Thyroid gland (tissue), 4 donors: Measurements from ENCODE around the gene EFNB1.

Experiments used
- CTCF ChIP-seq, 6 experiments: fragments of 200-600 bp in 3 of 6; fragments of 450-650 bp in 3 of 6; sonication (generic) in 3 of 6; IDR thresholded peaks; one replicate each; pipeline ENCODE4 v1.5.1; 2016 to 2019; ENCODE audit warnings: antibody characterized with exemption in 6 of 6, mild to moderate bottlenecking in 2 of 6, inconsistent platforms in 1 of 6, moderate library complexity in 1 of 6
- POLR2A ChIP-seq, 2 donors: fragments of 450-650 bp; IDR thresholded peaks; one replicate each; pipeline ENCODE4 v1.6.1; 2017; ENCODE audit warnings: antibody characterized with exemption in 2 of 2, mild to moderate bottlenecking in 2 of 2, moderate library complexity in 1 of 2

- TF ChIP-seq CTCF (IDR thresholded peaks at IDR 0.05) (no peak), POLR2A (IDR thresholded peaks at IDR 0.05) (no peak)
These were observed 38.9 kb upstream of the EFNB1 start for GRCh38 chrX:68789966-68790365.
